Lower lobe of right lung (tissue), 2 donors: ENCODE results near the gene ITGA2. TPM values are rescaled to one million over a fixed set of nuclear protein-coding genes. Genes with fewer than 3 reads are reported as not detected.
A peak's percentile ranks its signal among the peaks of the same experiment; 100 is the strongest.

Experiments used
- ATAC-seq, 2 donors: fragments of 200-7000 bp; cut with Tn5 transposase; one replicate each; pipeline ENCODE4 v1.9.1; 2020 to 2022; ENCODE audit warnings: mild to moderate bottlenecking in 2 of 2, moderate library complexity in 2 of 2
- DNase-seq: peaks from one replicate; pipeline ENCODE4 v3.0.0-alpha.2; 2020
- H3K27ac ChIP-seq: fragments of 200-600 bp; one replicate; pipeline ENCODE4 v1.8.0; 2022
- H3K27me3 ChIP-seq: fragments of 200-600 bp; one replicate; pipeline ENCODE4 v1.8.0; 2022; ENCODE audit warnings: low read depth
- H3K36me3 ChIP-seq: fragments of 200-600 bp; one replicate; pipeline ENCODE4 v1.8.0; 2022; ENCODE audit warnings: mild to moderate bottlenecking
- H3K4me1 ChIP-seq: fragments of 200-600 bp; one replicate; pipeline ENCODE4 v1.8.0; 2022
- H3K4me3 ChIP-seq: fragments of 200-600 bp; one replicate; pipeline ENCODE4 v1.8.0; 2022; ENCODE audit warnings: mild to moderate bottlenecking
- H3K9me3 ChIP-seq: fragments of 200-600 bp; one replicate; pipeline ENCODE4 v1.8.0; 2022
- intact Hi-C: fragments of 100-400 bp; cut with DNase I; formaldehyde crosslinking; loops from one replicate; pipeline ENCODE4 v1.11.0; 2022
- total RNA-seq: library from RNA; stranded (reverse); fragmentation: NEBNext Ultra II Directional; extraction: Animal tissue kit (Norgen Biotek cat#: 25700); gene quantifications from one replicate; pipeline ENCODE4 v1.2.1, GENCODE V29; 2021
- TF ChIP-seq, protein P1 (sequence below): fragments of 200-600 bp; IDR thresholded peaks from one replicate; pipeline ENCODE4 v1.8.0; 2022; ENCODE audit warnings: antibody characterized with exemption, mild to moderate bottlenecking
- donor health status: DM: no; HTN: yes; CAD: no; lungs with severe emphysema.

The ITGA2 gene
- total RNA-seq, 1 donor from 2014 or later = 7.4 TPM

DNA sequence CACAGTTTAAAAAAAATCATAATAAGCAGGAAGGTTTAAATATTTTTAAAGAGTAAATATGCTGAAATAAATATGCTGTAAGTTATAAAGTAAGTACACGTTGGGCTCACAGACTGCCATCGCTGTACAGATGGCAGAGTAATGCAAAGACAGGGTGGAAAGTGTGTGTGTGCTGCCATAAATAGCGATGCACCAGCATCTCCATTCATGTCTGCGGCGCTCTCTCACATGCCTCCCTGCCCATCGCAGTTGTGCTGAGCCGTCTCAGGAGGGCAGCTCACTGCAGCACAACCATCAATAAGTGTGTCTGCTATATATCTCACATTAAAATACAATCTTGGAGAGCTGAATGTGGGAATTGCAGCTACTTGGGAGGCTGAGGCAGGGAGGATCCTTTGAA, 106.1 kb downstream of the ITGA2 start:
- Histone ChIP-seq H3K4me3 (no peak overlapping the region), H3K27ac (no peak overlapping the region), H3K27me3 (no peaks in the 10 kb centered on the region), H3K36me3 (peaks cover 40% of the 10 kb centered on the region), H3K9me3 (no peaks in the 10 kb centered on the region), H3K4me1 (no peaks in the 10 kb centered on the region)
- no peak for ATAC-seq
- intact Hi-C loops = loop anchor here (5.0 kb wide), 1 partner anchor 148 kb away; no protein-coding TSS in a partner anchor
- TF ChIP-seq, protein P1, sequence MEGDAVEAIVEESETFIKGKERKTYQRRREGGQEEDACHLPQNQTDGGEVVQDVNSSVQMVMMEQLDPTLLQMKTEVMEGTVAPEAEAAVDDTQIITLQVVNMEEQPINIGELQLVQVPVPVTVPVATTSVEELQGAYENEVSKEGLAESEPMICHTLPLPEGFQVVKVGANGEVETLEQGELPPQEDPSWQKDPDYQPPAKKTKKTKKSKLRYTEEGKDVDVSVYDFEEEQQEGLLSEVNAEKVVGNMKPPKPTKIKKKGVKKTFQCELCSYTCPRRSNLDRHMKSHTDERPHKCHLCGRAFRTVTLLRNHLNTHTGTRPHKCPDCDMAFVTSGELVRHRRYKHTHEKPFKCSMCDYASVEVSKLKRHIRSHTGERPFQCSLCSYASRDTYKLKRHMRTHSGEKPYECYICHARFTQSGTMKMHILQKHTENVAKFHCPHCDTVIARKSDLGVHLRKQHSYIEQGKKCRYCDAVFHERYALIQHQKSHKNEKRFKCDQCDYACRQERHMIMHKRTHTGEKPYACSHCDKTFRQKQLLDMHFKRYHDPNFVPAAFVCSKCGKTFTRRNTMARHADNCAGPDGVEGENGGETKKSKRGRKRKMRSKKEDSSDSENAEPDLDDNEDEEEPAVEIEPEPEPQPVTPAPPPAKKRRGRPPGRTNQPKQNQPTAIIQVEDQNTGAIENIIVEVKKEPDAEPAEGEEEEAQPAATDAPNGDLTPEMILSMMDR = no peak
- DNase-seq = no peak

DNA sequence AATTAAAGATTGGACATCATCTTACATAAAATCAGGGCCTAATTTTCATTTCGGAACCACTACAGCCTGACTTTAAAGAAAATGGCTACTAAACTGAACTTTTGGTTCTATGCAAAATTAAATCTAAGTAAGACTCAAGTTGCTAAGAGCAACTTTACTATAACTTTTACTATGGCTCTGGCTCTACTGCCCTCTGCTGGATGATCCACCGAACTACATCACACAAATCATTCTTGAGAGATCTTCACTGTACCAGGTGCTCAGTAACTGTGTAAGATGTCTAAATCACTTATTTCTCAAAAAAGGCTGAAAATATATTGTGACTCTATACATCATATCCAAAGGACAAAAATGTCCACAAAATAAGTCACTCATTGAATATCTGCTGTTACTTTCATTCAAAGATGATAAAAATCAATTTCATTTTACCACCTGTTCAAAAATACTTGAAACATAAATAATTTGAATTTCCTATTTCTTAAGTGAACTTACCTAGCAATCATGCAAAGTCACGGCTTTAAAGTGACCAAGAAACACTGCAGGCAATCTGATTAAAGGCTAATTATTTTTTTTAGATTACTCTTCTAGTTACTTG, 106.9 kb downstream of the ITGA2 start:
- DNase-seq = no peak
- TF ChIP-seq, protein P1 = peak; percentile 89
- no peak overlapping the region for H3K27ac ChIP-seq
- intact Hi-C loops = loop anchor here (5.0 kb wide), 1 partner anchor 149 kb away; no protein-coding TSS in a partner anchor
- no peaks in the 10 kb centered on the region for H3K27me3 ChIP-seq
- H3K4me1 ChIP-seq = no peaks in the 10 kb centered on the region
- no peaks in the 10 kb centered on the region for H3K9me3 ChIP-seq
- peaks cover 46% of the 10 kb centered on the region for H3K36me3 ChIP-seq
- no peak overlapping the region for H3K4me3 ChIP-seq
- peak; percentile 83 to 88 for ATAC-seq

DNA sequence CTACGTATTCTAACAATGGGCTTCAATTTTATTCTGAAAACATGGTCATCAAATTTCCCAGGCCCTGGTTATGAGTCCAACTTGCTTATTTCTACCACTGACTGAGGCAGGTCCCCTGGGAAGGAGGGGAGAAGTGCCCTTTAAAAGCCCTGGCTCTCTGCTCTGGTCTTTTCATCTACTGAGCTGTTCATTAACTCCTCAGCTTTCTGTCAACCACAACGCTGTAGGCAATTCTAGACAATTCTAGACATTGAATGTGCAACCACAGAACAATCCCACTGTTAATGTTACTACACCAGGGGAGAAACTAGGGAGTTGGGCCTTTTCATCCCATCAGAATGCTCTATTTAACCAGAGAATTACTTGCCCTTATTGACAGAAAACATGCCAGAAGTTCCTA, 110.4 kb downstream of the ITGA2 start:
- no peak for ATAC-seq
- intact Hi-C loops = loop anchor here (5.0 kb wide), 1 partner anchor 152 kb away; no protein-coding TSS in a partner anchor
- no peak for DNase-seq
- TF ChIP-seq, protein P1 = no peak
- no peak overlapping the region for H3K4me3 ChIP-seq
- H3K36me3 ChIP-seq = peaks cover 82% of the 10 kb centered on the region
- no peak overlapping the region for H3K27ac ChIP-seq
- H3K9me3 ChIP-seq = no peaks in the 10 kb centered on the region
- H3K4me1 ChIP-seq = no peaks in the 10 kb centered on the region
- no peaks in the 10 kb centered on the region for H3K27me3 ChIP-seq

DNA sequence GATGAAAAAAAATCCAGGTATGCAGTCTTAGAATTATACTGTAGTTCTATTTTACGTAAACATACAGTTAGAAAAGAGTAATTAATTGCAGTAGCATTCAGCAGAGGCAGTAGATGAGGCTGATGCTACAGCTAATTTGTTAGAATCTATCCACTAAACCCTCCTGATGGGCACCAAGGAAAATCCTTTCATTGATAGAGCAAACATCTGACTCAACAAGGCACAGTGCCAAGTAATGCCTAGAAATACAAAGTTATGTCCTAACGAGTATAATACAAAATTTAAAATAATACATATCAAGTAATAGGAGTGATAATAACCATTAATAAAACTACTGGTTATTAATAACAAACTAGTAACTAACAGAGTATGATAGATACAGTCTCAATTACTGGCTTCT, 111.5 kb downstream of the ITGA2 start:
- ATAC-seq = no peak
- Histone ChIP-seq H3K27ac (no peak overlapping the region), H3K4me3 (no peak overlapping the region), H3K9me3 (no peaks in the 10 kb centered on the region), H3K4me1 (no peaks in the 10 kb centered on the region), H3K27me3 (no peaks in the 10 kb centered on the region), H3K36me3 (peaks cover 87% of the 10 kb centered on the region)
- no peak for DNase-seq
- intact Hi-C loops = no loop called here
- TF ChIP-seq, protein P1 = no peak

DNA sequence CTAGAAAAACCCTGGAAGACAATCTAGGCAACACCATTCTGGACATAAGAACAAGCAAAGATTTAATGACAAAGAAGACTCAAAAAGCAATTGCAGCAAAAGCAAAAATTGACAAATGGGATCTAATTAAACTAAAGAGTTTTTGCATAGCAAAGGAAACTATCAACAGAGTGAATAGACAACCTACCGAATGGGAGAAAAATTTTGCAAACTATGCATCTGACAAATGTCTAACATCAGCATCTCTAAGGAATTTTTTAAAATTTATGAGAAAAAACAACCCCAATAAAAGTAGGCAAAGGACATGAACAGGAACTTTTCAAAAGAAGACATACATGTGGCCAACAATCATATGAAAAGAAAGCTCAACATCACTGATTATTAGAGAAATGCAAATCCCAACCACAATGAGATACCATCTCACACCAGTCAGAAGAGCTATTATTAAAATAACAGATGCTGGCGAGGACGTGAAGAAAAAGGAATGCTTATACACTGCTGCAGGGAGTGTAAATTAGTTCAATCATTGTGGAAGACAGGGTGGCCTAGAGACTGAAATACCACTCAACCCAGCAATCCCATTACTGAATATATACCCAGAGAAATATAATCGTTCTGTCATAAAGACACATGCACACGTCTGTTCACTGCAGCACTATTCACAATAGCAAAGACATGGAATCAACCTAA, 116.6 kb downstream of the ITGA2 start:
- H3K9me3 ChIP-seq = no peaks in the 10 kb centered on the region
- DNase-seq (no peak), ATAC-seq (no peak)
- intact Hi-C loops = no loop called here
- peaks cover 16% of the 10 kb centered on the region for H3K4me1 ChIP-seq
- TF ChIP-seq, protein P1 = no peak
- H3K4me3 ChIP-seq = no peak overlapping the region
- H3K36me3 ChIP-seq = peaks cover 43% of the 10 kb centered on the region
- no peaks in the 10 kb centered on the region for H3K27me3 ChIP-seq
- H3K27ac ChIP-seq = no peak overlapping the region
